Activated naive CD4-positive, alpha-beta T cell treated with anti-CD3 and anti-CD28 coated beads for 36 hours (primary cell): ENCODE data around the gene SEC16B. TPM values are rescaled to one million over a fixed set of nuclear protein-coding genes. Genes with fewer than 3 reads are reported as not detected.

Source experiments
- CTCF ChIA-PET: fragments of 350-600 bp; sonication (Branson Sonifier 250); formaldehyde crosslinking; loops from one replicate; lab custom pipeline; 2021; ENCODE audit warnings: antibody characterized with exemption; lab: Charles Lee
- DNase-seq: peaks from one replicate; pipeline ENCODE4 v3.0.0-alpha.2; 2020
- H3K27ac Mint-ChIP-seq: one replicate; pipeline ENCODE4 v1.8.0; 2021; ENCODE audit warnings: mild to moderate bottlenecking, mixed read lengths
- H3K27me3 Mint-ChIP-seq: one replicate; pipeline ENCODE4 v1.8.0; 2021; ENCODE audit warnings: low read depth, mixed read lengths
- H3K36me3 Mint-ChIP-seq: one replicate; pipeline ENCODE4 v1.8.0; 2021; ENCODE audit warnings: low read depth, mixed read lengths
- H3K4me1 Mint-ChIP-seq: one replicate; pipeline ENCODE4 v1.8.0; 2021; ENCODE audit warnings: low read depth, mixed read lengths
- H3K4me3 Mint-ChIP-seq: one replicate; pipeline ENCODE4 v1.8.0; 2021; ENCODE audit warnings: mild to moderate bottlenecking, moderate library complexity, mixed read lengths
- H3K9me3 Mint-ChIP-seq: one replicate; pipeline ENCODE4 v1.8.0; 2021; ENCODE audit warnings: mixed read lengths
- intact Hi-C: fragments of 100-400 bp; cut with micrococcal nuclease; formaldehyde crosslinking; loops from one replicate; pipeline ENCODE4 v1.15.1; 2023
- total RNA-seq, 2 experiments: library from RNA; stranded (reverse); gene quantifications; one replicate each; pipeline ENCODE4 v1.2.3, GENCODE V29; 2021

Gene SEC16B
- total RNA-seq = not detected

- Mint-ChIP-seq H3K4me1 (no peaks in the 10 kb centered on the region), H3K4me3 (no peak within 1 kb of the TSS), H3K27ac (no peak within 1 kb of the TSS), H3K36me3 (no peaks in the 10 kb centered on the region), H3K9me3 (no peaks in the 10 kb centered on the region), H3K27me3 (no peaks in the 10 kb centered on the region)
- intact Hi-C loops = no loop called here
- no peak for DNase-seq
- CTCF ChIA-PET = no interaction called here
These were observed at the start of gene SEC16B for GRCh38 chr1:177969825-177970371. Gene SEC16B (minus strand): TSS chr1:177970058. CDS start chr1:177967981, 2,077 bp downstream.

- H3K4me1 Mint-ChIP-seq = no peaks in the 10 kb centered on the region
- H3K36me3 Mint-ChIP-seq = peaks cover 2% of the 10 kb centered on the region
- H3K27ac Mint-ChIP-seq = no peak overlapping the region
- peaks cover 5% of the 10 kb centered on the region for H3K9me3 Mint-ChIP-seq
- DNase-seq = no peak
- intact Hi-C loops = no loop called here
- peaks cover 8% of the 10 kb centered on the region for H3K27me3 Mint-ChIP-seq
- CTCF ChIA-PET = no interaction called here
- no peak overlapping the region for H3K4me3 Mint-ChIP-seq
These were observed 49.8 kb upstream of the SEC16B start for GRCh38 chr1:178019622-178020021.

GRCh38 chr1:178019208-178019607, 49.4 kb upstream of the SEC16B start:
- no peak for DNase-seq
- intact Hi-C loops = no loop called here
- H3K27ac Mint-ChIP-seq = no peak overlapping the region
- H3K27me3 Mint-ChIP-seq = peaks cover 8% of the 10 kb centered on the region
- H3K4me3 Mint-ChIP-seq = no peak overlapping the region
- H3K4me1 Mint-ChIP-seq = no peaks in the 10 kb centered on the region
- CTCF ChIA-PET = no interaction called here
- H3K9me3 Mint-ChIP-seq = peaks cover 5% of the 10 kb centered on the region
- peaks cover 2% of the 10 kb centered on the region for H3K36me3 Mint-ChIP-seq

- Mint-ChIP-seq H3K9me3 (peaks cover 5% of the 10 kb centered on the region), H3K27ac (no peak overlapping the region), H3K36me3 (peaks cover 2% of the 10 kb centered on the region), H3K4me3 (no peak overlapping the region), H3K4me1 (no peaks in the 10 kb centered on the region), H3K27me3 (peaks cover 8% of the 10 kb centered on the region)
- CTCF ChIA-PET = no interaction called here
- intact Hi-C loops = no loop called here
- DNase-seq = no peak
These were observed 47.7 kb upstream of the SEC16B start for GRCh38 chr1:178017517-178017916.

DNA sequence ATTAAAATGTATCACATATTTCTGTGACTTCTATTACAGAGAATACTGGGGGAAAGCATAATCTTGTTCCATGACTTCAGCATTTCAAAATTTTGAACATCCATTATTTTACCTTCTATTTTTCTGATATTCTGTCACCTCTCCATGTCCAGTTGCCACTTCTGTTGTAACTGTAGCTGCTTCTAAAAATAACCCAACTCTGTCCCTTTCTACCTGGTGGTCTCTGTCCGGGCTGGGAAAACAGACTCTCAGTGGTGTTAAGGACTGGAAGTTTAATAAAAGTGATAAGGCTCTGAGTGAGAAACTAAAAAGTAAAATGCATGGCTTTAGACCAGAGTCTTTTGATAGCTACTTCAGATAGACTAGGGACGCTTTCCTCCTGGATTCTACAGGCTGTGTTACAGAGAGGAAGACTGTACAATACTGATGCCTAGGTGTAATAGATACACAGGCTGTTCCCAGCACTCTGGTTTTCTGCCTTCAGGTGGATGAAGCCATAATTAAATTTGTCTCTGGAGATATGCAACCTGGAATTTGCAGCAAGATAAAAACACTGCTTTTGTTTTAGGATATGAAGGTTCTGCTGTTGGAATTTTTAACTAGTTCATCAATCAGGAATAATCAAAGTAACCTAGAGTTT, 42.1 kb upstream of the SEC16B start:
- Mint-ChIP-seq H3K4me3 (no peak overlapping the region), H3K27me3 (no peaks in the 10 kb centered on the region), H3K27ac (no peak overlapping the region), H3K9me3 (no peaks in the 10 kb centered on the region), H3K4me1 (no peaks in the 10 kb centered on the region), H3K36me3 (no peaks in the 10 kb centered on the region)
- no peak for DNase-seq
- CTCF ChIA-PET = interaction anchor here (0.6 to 0.8 kb wide), 2 partner anchors 21 to 1589 kb away, joined by 3 to 4 read pairs; no protein-coding TSS in a partner anchor
- intact Hi-C loops = no loop called here

DNA sequence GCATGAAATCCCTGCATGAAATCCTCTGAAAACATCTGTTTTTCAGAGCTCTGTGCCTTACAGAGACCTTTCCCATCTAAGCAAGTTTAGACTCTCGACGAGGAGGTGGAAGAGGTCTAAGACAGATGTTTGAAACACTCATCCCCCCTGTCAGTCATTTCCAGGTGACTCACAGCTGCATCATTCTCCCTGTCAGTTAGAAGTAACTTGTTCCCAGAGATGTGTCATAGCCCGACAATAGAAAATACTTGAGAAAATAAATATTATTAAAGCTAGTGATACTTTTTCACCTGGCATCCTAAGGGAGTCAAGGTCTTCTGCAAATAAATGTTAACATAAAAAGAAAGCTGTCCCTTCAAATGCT, 41.6 kb upstream of the SEC16B start:
- no peak for DNase-seq
- H3K27me3 Mint-ChIP-seq = no peaks in the 10 kb centered on the region

GRCh38 chr1:178010674-178011464, 41.0 kb upstream of the SEC16B start:
- DNase-seq = no peak
- H3K27ac Mint-ChIP-seq = no peak overlapping the region
- H3K9me3 Mint-ChIP-seq = no peaks in the 10 kb centered on the region
- CTCF ChIA-PET = interaction anchor here (0.6 to 0.8 kb wide), 2 partner anchors 22 to 1588 kb away, joined by 3 to 4 read pairs; no protein-coding TSS in a partner anchor
- intact Hi-C loops = no loop called here
- no peaks in the 10 kb centered on the region for H3K36me3 Mint-ChIP-seq
- no peaks in the 10 kb centered on the region for H3K4me1 Mint-ChIP-seq
- no peaks in the 10 kb centered on the region for H3K27me3 Mint-ChIP-seq
- H3K4me3 Mint-ChIP-seq = no peak overlapping the region

More for the DNA sequence above, 41.6 kb upstream of the SEC16B start:
- H3K36me3 Mint-ChIP-seq = no peaks in the 10 kb centered on the region
- CTCF ChIA-PET = interaction anchor here (0.6 to 0.8 kb wide), 2 partner anchors 21 to 1588 kb away, joined by 3 to 4 read pairs; no protein-coding TSS in a partner anchor
- H3K4me1 Mint-ChIP-seq = no peaks in the 10 kb centered on the region
- intact Hi-C loops = no loop called here
- no peak overlapping the region for H3K4me3 Mint-ChIP-seq
- H3K9me3 Mint-ChIP-seq = no peaks in the 10 kb centered on the region
- no peak overlapping the region for H3K27ac Mint-ChIP-seq

DNA sequence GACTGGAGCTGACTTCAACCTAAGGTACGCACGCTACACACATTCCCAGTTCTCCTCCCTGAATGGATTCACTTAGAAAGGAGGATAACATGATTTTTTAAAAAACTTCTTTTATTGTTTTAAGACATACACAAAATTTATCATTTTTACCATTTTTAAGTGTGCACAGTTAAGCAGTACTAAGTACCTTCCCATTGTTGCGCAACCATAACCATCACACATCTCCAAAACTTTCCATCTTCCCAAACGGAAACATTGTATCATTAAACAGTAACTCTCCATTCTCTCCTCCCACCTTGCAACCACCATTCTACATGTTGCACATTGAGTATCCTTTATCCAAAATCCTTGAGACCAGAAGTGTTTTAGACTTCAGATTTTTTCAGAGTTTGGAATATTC, 36.2 kb upstream of the SEC16B start:
- no peak for DNase-seq
- H3K4me3 Mint-ChIP-seq = no peak overlapping the region
- H3K36me3 Mint-ChIP-seq = no peaks in the 10 kb centered on the region
- CTCF ChIA-PET = no interaction called here
- H3K27ac Mint-ChIP-seq = no peak overlapping the region
- H3K4me1 Mint-ChIP-seq = no peaks in the 10 kb centered on the region
- intact Hi-C loops = no loop called here
- H3K27me3 Mint-ChIP-seq = peaks cover 9% of the 10 kb centered on the region
- H3K9me3 Mint-ChIP-seq = no peaks in the 10 kb centered on the region

DNA sequence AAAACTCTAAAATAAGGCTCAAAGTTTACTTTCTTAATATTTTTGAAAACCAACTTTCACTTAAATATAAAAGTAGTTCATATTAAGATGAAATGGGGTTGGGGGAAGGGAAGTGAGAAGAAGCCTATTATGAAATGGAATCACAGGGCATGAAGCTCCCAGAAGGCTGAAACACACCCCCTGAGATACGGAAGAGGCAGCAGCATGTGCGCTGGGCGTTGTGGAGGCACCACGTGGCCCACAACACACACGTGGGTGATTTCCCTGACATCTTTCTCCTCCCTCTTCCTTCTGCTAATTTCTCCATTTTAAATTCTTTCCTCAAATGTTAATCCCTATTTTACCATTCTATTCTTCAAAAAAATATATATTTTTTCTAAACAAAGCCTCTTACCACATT, 35.6 kb upstream of the SEC16B start:
- CTCF ChIA-PET = no interaction called here
- H3K36me3 Mint-ChIP-seq = no peaks in the 10 kb centered on the region
- intact Hi-C loops = no loop called here
- no peak overlapping the region for H3K4me3 Mint-ChIP-seq
- no peak overlapping the region for H3K27ac Mint-ChIP-seq
- DNase-seq = no peak
- no peaks in the 10 kb centered on the region for H3K4me1 Mint-ChIP-seq
- H3K27me3 Mint-ChIP-seq = peaks cover 9% of the 10 kb centered on the region
- no peaks in the 10 kb centered on the region for H3K9me3 Mint-ChIP-seq

- H3K9me3 Mint-ChIP-seq = no peaks in the 10 kb centered on the region
These were observed 35.1 kb upstream of the SEC16B start for GRCh38 chr1:178004926-178005391.

GRCh38 chr1:177998696-177999631, 29.1 kb upstream of the SEC16B start:
- no peak for DNase-seq
- no peaks in the 10 kb centered on the region for H3K4me1 Mint-ChIP-seq
- H3K27me3 Mint-ChIP-seq = peaks cover 7% of the 10 kb centered on the region
- no peaks in the 10 kb centered on the region for H3K36me3 Mint-ChIP-seq
- no peak overlapping the region for H3K27ac Mint-ChIP-seq
- H3K4me3 Mint-ChIP-seq = no peak overlapping the region
- CTCF ChIA-PET = no interaction called here
- H3K9me3 Mint-ChIP-seq = peaks cover 3% of the 10 kb centered on the region
- intact Hi-C loops = no loop called here

More at GRCh38 chr1:178004926-178005391, 35.1 kb upstream of the SEC16B start:
- Mint-ChIP-seq H3K27me3 (peaks cover 9% of the 10 kb centered on the region), H3K36me3 (no peaks in the 10 kb centered on the region), H3K4me3 (no peak overlapping the region), H3K4me1 (no peaks in the 10 kb centered on the region), H3K27ac (no peak overlapping the region)
- intact Hi-C loops = no loop called here
- CTCF ChIA-PET = no interaction called here
- no peak for DNase-seq

DNA sequence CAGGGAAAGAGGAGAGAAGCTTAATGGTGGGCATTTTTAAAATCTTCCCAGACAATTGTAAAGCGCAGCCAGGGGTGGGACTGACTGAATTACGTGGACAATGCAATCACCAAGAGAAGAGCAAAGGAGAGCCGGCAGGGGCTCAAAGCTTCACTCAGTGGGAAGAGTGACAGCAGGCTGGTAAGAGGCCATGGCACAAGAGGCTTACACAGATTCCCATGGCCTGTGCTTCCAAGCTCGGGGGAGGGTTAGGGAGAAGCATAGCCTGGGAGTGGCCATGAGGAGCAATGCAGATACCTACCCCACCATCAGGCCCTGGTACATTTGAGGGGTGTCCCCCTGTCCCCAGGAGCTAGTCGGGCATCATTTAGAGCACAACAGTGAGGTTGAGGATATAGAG, 27.1 kb upstream of the SEC16B start:
- DNase-seq = no peak
- Mint-ChIP-seq H3K36me3 (no peaks in the 10 kb centered on the region), H3K9me3 (peaks cover 3% of the 10 kb centered on the region), H3K4me3 (no peak overlapping the region), H3K4me1 (no peaks in the 10 kb centered on the region), H3K27ac (no peak overlapping the region), H3K27me3 (no peaks in the 10 kb centered on the region)
- intact Hi-C loops = no loop called here
- CTCF ChIA-PET = interaction anchor here (0.6 kb wide), 1 partner anchor 35 kb away, joined by 3 read pairs; no protein-coding TSS in a partner anchor
